Epithelial cell of esophagus (primary cell): ENCODE measurements around the gene TMCO4.

ENCODE experiments used
- DNase-seq: peaks from one replicate; pipeline ENCODE4 v3.0.0; 2010; ENCODE audit warnings: low read depth
- H3K4me3 ChIP-seq: 2 replicates; pipeline ENCODE4 v1.5.1; 2011; ENCODE audit warnings: mild to moderate bottlenecking, low read length, control low read depth
- TF ChIP-seq, protein P1 (sequence below): IDR thresholded peaks from 2 replicates; pipeline ENCODE4 v1.5.1; 2011; ENCODE audit warnings: low read depth, mild to moderate bottlenecking, low read length, control low read depth, inconsistent platforms; ENCODE audit not compliant: insufficient read depth; ENCODE audit errors: missing control alignments

TMCO4 gene

GRCh38 chr1:19734056-19734455, 65.7 kb downstream of the TMCO4 start:
- TF ChIP-seq, protein P1, sequence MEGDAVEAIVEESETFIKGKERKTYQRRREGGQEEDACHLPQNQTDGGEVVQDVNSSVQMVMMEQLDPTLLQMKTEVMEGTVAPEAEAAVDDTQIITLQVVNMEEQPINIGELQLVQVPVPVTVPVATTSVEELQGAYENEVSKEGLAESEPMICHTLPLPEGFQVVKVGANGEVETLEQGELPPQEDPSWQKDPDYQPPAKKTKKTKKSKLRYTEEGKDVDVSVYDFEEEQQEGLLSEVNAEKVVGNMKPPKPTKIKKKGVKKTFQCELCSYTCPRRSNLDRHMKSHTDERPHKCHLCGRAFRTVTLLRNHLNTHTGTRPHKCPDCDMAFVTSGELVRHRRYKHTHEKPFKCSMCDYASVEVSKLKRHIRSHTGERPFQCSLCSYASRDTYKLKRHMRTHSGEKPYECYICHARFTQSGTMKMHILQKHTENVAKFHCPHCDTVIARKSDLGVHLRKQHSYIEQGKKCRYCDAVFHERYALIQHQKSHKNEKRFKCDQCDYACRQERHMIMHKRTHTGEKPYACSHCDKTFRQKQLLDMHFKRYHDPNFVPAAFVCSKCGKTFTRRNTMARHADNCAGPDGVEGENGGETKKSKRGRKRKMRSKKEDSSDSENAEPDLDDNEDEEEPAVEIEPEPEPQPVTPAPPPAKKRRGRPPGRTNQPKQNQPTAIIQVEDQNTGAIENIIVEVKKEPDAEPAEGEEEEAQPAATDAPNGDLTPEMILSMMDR, result no peak
- H3K4me3 ChIP-seq, result no peak overlapping the region
- DNase-seq, result no peak

DNA sequence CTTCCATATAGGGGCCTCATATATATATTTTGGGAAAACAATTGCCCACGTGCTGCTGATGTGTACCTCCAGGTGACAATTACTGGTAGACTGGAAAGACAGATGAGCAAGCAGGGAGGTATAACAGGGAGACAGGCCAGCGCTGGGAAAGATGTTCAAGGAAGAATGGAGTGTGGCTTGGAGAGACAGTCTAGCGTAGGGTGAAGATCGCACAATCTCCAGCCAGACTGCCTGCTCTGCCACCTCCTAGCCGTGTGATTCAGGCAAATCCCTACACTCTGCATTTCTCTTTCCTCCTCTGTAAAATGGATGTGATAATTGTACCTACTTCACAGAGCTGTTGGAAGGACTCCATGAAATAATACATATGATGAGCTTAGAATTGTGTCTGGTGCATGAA, 66.1 kb downstream of the TMCO4 start:
- TF ChIP-seq, protein P1, result no peak
- H3K4me3 ChIP-seq, result no peak overlapping the region
- DNase-seq, result no peak

GRCh38 chr1:19731311-19731821, 68.3 kb downstream of the TMCO4 start:
- no peak overlapping the region for H3K4me3 ChIP-seq
- TF ChIP-seq, protein P1, result no peak
- DNase-seq, result no peak

GRCh38 chr1:19730793-19731192, 68.9 kb downstream of the TMCO4 start:
- DNase-seq, result no peak
- TF ChIP-seq, protein P1, result no peak
- no peak overlapping the region for H3K4me3 ChIP-seq

DNA sequence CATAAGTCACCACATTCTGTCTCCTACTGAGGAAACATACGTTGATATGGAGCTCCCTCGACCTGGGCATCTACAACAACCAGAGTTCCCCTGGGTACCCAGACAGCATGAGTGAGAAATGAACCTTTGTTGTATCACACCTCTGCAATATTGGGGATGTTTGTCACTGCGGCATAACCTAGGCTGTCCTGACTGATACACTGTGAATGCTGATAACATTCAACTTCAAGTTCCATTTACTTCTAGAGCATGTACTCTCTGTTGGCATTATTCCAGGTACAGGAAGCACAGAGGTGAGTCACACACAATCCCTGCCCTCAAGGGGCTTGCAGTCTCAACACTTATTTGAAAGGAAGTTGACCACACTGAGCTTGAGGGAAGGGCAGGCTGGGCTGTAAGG, 69.5 kb downstream of the TMCO4 start:
- DNase-seq, result no peak
- H3K4me3 ChIP-seq, result no peak overlapping the region
- TF ChIP-seq, protein P1, result no peak

DNA sequence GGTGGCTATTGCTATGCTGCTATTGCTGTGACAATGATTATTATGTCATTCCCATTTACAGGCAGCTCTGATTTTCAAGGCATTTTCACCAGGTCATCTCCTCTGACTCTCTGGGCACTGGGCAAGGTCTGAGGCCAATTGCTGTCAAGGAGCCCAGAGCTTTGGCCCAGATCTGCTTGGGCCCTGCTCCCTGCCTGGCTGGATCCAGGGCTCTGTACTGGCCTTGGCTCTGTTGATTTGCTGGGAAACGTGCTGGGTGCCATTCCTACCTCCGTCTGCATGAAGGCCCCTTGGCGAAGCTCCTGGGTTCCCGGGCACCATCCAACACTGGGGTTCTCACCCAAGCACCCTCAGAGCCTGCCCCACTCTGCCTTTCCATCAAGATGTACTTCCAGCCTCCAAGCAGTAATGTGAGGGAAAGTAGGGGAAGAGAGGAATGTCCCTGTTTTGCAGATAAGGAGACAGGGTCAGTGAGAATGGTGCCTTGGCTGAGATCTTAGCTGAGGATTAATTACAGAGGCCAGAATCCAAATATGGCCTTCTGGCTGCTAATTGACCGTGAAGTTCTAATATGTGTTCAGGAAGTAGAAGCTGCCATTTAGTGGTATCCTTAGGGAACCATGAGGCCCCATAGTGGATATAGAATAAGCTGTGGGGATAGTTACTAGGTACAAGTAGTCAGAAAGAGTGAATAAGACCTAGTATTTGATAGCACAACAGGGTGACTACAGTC, 71.1 kb downstream of the TMCO4 start:
- DNase-seq, result no peak
- H3K4me3 ChIP-seq, result no peak overlapping the region
- TF ChIP-seq, protein P1, result no peak

GRCh38 chr1:19725606-19726005, 74.1 kb downstream of the TMCO4 start:
- TF ChIP-seq, protein P1, result no peak
- no peak overlapping the region for H3K4me3 ChIP-seq
- DNase-seq, result no peak
